ENCODE data around the gene DOK5.
"Not testable (repeated sequence)": the region's sequence is repeated elsewhere in the genome, so short reads cannot be mapped to it uniquely, and the experiment has no call there.

Gene DOK5

DNA sequence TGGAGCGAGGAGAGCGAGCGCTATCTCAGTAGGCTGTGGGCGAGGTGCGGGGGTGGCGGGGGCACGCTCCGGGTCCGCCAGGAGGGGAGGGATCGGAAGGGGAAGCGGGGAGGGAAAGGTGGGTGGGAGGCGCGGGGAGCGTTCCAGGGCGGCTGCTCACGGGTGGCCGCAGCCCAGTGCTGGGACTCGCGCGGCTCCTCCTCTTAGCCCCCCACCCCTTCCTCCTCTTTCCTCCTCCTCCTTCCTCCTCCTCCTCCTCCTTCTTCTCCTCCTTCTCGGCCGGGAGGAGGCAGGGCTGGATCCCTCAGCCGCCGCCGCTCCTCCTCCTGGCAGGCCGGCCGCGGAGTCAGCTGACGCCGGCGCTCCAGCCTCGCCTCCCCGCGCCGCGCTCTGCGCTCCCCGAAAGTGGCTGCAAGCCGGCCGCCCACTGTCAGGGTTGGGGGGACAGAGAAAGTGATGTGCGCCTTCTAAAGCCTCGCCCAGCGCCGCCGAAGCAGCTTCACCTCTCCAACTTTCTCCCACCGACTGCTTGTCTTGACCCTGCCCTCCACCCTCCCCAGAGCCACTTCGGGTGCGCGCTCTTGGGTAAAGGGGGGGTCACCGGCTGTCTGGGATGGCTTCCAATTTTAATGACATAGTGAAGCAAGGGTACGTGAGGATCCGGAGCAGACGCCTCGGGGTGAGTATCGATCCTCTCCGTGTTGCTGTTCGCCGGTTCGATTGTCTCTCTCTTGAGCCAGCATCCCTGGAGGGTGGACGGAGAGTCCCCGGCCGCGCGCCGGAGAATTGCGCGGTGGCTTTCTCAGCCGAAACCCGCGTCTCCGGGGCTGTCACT lies at the start of gene DOK5:
Gene DOK5 (plus strand): TSS at position 260 of the 835 bp plus-strand sequence. CDS start 354 bp downstream, at position 614.
- Mint-ChIP-seq H3K36me3 (ENCODE audit: insufficient read depth) (no peaks in the 10 kb centered on the region), H3K27me3 (peaks cover 54% of the 10 kb centered on the region), H3K9me3 (peaks cover 13% of the 10 kb centered on the region), H3K27ac (ENCODE audit: low read depth) (no peak within 1 kb of the TSS), H3K4me3 (no peak within 1 kb of the TSS), H3K4me1 (no peaks in the 10 kb centered on the region)
- ATAC-seq (replicated peaks; ENCODE audit: extremely low read depth, poor library complexity, severe bottlenecking) (no peak), DNase-seq (ENCODE audit: low spot score in 2 of 2) (no peak)

DNA sequence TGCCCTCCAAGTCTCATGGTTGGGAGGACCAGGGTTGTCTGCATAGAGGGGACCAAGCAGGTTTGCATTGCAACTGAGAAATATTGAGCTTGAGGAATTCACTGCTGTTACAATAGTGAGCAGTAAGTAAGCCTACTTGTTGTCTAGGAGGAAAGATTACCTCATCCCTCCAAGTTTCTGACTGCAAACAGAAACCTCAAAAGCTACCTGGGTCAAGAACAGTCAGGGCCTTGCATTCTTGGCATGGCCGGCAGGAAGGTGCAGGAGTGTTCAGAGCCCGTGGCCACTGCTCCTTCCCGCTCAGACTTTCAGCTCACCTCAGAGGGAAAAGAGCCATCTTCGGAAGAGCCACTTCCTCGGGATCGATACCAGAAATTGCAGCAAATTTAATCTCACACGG lies 46.0 kb upstream of the DOK5 start:
- Mint-ChIP-seq H3K36me3 (ENCODE audit: insufficient read depth) (no peaks in the 10 kb centered on the region), H3K27me3 (peaks cover 11% of the 10 kb centered on the region), H3K4me1 (no peaks in the 10 kb centered on the region), H3K4me3 (no peak overlapping the region), H3K9me3 (peaks cover 13% of the 10 kb centered on the region), H3K27ac (ENCODE audit: low read depth) (no peak overlapping the region)
- no peak for DNase-seq (ENCODE audit: low spot score in 2 of 2)
- ATAC-seq (replicated peaks; ENCODE audit: extremely low read depth, poor library complexity, severe bottlenecking): no peak

DNA sequence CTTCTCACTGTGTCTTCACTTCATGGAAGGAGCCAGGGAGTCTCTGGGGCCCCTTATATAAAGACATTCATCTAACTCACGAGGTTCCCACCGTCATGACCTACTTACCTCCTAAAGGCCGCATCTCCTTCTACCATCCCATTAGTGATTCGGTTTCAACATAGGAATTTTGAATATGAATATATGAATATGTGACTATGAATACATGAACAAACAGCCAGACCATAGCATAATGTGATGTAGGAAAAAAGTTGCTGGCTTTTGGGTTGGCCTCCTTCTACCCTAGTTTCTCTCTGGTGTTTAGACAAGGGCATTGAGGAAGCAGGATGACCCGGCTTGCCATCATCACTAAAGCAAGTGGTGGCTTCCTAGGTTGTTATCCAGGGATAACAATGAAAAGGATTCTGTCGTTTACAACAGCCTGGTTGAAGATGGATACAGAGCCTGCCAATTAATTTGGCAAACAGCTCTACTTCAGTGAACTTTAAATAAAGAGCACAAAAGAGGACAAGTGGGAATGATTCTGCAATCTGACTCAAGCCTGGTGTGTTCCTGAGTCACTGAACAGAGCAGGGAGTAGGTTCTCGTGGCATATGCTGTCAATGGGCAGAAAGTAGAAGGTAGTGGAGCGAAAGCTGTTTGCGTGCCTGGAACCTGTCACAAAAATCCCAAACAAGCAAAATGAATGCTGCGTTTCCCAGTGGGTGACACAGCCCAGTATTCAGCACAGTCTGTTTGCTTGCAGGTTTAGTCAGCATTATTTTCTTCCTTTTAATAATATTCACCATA lies 44.0 kb upstream of the DOK5 start:
- Mint-ChIP-seq H3K27me3 (peaks cover 7% of the 10 kb centered on the region), H3K9me3 (peaks cover 5% of the 10 kb centered on the region), H3K27ac (ENCODE audit: low read depth) (no peak overlapping the region), H3K4me3 (no peak overlapping the region), H3K4me1 (no peaks in the 10 kb centered on the region), H3K36me3 (ENCODE audit: insufficient read depth) (no peaks in the 10 kb centered on the region)
- ATAC-seq (replicated peaks; ENCODE audit: extremely low read depth, poor library complexity, severe bottlenecking): no peak
- DNase-seq (ENCODE audit: low spot score in 2 of 2): no peak

DNA sequence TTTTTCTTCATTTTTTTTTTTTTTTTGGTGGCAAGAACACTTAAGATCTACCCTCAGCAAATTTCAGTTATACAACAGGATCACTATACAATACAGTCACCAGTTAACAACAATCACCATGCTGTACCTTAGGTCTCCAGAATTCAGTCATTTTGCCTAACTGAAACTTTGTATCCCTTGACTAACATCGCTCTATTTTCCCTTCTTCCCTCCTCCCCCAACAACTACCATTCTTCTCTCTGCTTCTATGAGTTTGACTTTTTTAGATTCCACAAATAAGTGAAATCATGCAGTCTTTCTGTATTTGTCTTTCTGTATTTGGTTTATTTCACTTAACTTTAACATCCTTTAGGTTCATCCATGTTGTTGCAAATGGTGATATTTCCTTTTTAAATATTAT lies 42.4 kb upstream of the DOK5 start:
- Mint-ChIP-seq H3K9me3 (peaks cover 5% of the 10 kb centered on the region), H3K27ac (ENCODE audit: low read depth) (no peak overlapping the region), H3K27me3 (peaks cover 10% of the 10 kb centered on the region), H3K4me1 (no peaks in the 10 kb centered on the region), H3K4me3 (no peak overlapping the region), H3K36me3 (ENCODE audit: insufficient read depth) (no peaks in the 10 kb centered on the region)
- DNase-seq (ENCODE audit: low spot score in 2 of 2): no peak
- ATAC-seq (replicated peaks; ENCODE audit: extremely low read depth, poor library complexity, severe bottlenecking): no peak

DNA sequence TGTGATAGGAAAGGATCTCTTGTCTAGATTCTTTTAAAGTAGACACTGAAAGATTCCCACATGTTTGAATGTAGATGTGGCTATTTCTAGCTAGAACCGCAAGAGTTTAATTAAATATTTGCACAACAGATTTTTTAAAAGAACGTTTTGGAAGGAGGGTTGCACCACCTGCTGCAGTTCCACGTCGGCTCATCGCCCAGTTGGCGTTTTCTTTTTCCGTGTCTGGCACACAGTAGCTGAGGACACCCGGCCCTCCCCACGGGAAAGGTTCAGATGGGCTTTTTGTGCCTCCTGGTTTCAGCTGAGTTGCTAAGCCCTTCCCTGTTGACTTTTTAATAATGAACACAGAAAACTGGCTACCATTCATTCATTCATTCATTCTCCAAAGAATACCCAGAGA lies 41.8 kb upstream of the DOK5 start:
- H3K9me3 Mint-ChIP-seq: peaks cover 5% of the 10 kb centered on the region
- no peak for ATAC-seq (replicated peaks; ENCODE audit: extremely low read depth, poor library complexity, severe bottlenecking)
- no peaks in the 10 kb centered on the region for H3K4me1 Mint-ChIP-seq

DNA sequence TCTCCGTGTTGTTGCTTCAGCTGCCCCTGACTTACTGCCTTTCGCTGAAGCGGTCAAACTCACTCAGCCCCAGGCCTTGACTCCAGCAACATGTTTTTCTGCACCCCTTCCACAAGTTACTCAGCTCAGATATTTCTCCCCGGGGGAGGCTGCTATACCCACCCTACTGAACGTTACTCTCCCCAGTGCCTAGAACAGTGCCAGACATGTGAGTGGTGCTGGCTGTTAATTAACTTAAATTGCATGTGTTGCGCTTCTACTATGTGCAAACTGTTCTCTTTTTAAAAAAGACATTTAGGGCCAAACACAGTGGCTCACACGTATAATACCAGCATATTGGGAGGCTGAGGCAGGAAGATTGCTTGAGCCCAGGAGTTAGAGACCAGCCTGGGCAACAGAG lies 41.2 kb upstream of the DOK5 start:
- no peaks in the 10 kb centered on the region for H3K36me3 Mint-ChIP-seq (ENCODE audit: insufficient read depth)
- H3K27me3 Mint-ChIP-seq: peaks cover 10% of the 10 kb centered on the region
- H3K27ac Mint-ChIP-seq (ENCODE audit: low read depth): no peak overlapping the region
- peaks cover 5% of the 10 kb centered on the region for H3K9me3 Mint-ChIP-seq
- no peak for DNase-seq (ENCODE audit: low spot score in 2 of 2)
- no peak overlapping the region for H3K4me3 Mint-ChIP-seq
- no peak for ATAC-seq (replicated peaks; ENCODE audit: extremely low read depth, poor library complexity, severe bottlenecking)
- H3K4me1 Mint-ChIP-seq: no peaks in the 10 kb centered on the region

More for the DNA sequence above, 41.8 kb upstream of the DOK5 start:
- H3K36me3 Mint-ChIP-seq (ENCODE audit: insufficient read depth): no peaks in the 10 kb centered on the region
- no peak overlapping the region for H3K4me3 Mint-ChIP-seq
- peaks cover 10% of the 10 kb centered on the region for H3K27me3 Mint-ChIP-seq
- DNase-seq (ENCODE audit: low spot score in 2 of 2): no peak
- H3K27ac Mint-ChIP-seq (ENCODE audit: low read depth): no peak overlapping the region

DNA sequence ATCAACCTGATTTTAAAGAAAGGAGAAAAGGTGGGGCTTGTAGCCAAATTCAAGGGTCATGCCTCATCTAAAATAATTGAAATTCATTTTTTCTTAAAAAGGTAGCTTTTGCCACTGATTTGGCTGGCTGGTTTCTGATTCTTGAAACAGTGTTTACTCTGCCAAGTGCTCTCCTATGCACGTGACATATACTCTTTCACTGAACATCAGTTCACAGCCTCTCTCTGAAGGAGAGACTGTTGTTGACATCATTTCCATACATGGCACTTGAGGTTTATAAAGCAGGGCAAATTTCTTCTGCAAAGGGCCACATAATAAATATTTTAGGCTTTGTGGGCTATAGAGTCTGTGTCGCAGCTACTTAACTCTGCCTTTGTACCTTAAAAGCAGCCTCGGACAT lies 40.4 kb upstream of the DOK5 start:
- no peak for ATAC-seq (replicated peaks; ENCODE audit: extremely low read depth, poor library complexity, severe bottlenecking)

DNA sequence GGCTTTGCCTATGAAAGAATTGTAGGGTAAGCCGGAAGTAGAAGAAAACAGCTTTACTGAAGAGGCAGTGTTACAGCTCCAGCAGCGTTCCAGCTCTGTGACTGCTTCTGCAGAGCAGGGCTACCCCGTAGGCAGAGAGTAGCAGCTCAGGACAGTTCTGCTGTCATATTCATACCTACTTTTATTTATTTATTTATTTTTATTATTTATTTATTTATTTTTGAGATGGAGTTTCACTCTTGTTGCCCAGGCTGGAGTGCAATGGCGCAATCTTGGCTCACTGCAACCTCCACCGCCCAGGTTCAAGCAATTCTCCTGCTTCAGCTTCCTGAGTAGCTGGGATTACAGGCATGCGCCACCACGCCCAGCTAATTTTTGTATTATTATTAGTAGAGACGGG lies 39.0 kb upstream of the DOK5 start:
- H3K4me3 Mint-ChIP-seq; H3K9me3 Mint-ChIP-seq; ATAC-seq (replicated peaks; ENCODE audit: extremely low read depth, poor library complexity, severe bottlenecking); DNase-seq (ENCODE audit: low spot score in 2 of 2); H3K36me3 Mint-ChIP-seq (ENCODE audit: insufficient read depth); H3K4me1 Mint-ChIP-seq; H3K27ac Mint-ChIP-seq (ENCODE audit: low read depth); H3K27me3 Mint-ChIP-seq: not testable (repeated sequence)

More for the DNA sequence above, 40.4 kb upstream of the DOK5 start:
- Mint-ChIP-seq H3K27me3 (peaks cover 10% of the 10 kb centered on the region), H3K9me3 (peaks cover 5% of the 10 kb centered on the region), H3K4me3 (no peak overlapping the region), H3K36me3 (ENCODE audit: insufficient read depth) (no peaks in the 10 kb centered on the region), H3K4me1 (no peaks in the 10 kb centered on the region), H3K27ac (ENCODE audit: low read depth) (no peak overlapping the region)
- no peak for DNase-seq (ENCODE audit: low spot score in 2 of 2)

DNA sequence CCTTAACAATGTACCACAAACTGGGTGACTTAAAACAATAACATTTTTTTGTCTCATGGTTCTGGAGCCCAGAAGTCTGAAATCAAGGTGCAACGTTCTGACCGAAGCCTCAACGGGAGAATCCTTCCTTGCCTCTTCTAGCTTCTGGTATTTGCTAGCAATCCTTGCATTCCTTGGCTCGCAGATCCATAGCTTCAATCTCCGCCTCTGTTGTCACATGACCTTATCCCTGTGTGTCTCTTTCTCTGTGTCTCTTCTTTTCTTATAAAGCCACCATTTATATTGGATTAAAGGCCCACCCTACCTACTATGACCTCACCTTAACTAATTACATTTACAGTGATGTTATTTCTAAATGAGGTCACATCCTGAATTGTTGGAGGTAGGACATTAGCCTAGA lies 37.2 kb upstream of the DOK5 start:
- Mint-ChIP-seq H3K36me3 (ENCODE audit: insufficient read depth) (no peaks in the 10 kb centered on the region), H3K9me3 (peaks cover 5% of the 10 kb centered on the region), H3K27me3 (peaks cover 10% of the 10 kb centered on the region), H3K27ac (ENCODE audit: low read depth) (no peak overlapping the region), H3K4me3 (no peak overlapping the region), H3K4me1 (no peaks in the 10 kb centered on the region)
- DNase-seq (ENCODE audit: low spot score in 2 of 2): no peak
- ATAC-seq (replicated peaks; ENCODE audit: extremely low read depth, poor library complexity, severe bottlenecking): no peak

DNA sequence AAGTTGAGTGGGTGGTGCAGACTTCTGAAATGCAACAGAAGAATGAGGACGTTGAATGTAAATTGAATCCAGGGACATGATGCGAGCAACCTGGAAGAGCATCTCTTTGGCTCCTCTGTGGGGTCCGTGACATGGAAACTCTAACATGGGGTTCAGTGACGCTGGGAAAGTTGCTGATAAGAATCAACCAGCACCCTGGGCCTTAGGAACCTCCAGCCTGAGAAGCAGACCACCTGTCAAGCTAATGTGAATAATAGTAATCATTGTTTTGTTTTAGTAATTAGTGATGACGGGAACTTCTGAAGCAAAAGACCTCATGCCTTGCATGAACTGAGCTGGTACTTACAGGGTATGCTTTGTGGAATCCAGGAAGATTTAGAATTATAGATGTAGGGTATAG lies 25.2 kb upstream of the DOK5 start:
- H3K27ac Mint-ChIP-seq (ENCODE audit: low read depth): no peak overlapping the region
- no peaks in the 10 kb centered on the region for H3K27me3 Mint-ChIP-seq
- DNase-seq (ENCODE audit: low spot score in 2 of 2): no peak
- no peaks in the 10 kb centered on the region for H3K36me3 Mint-ChIP-seq (ENCODE audit: insufficient read depth)
- H3K4me1 Mint-ChIP-seq: no peaks in the 10 kb centered on the region
- no peak overlapping the region for H3K4me3 Mint-ChIP-seq
- no peak for ATAC-seq (replicated peaks; ENCODE audit: extremely low read depth, poor library complexity, severe bottlenecking)
- H3K9me3 Mint-ChIP-seq: no peaks in the 10 kb centered on the region

DNA sequence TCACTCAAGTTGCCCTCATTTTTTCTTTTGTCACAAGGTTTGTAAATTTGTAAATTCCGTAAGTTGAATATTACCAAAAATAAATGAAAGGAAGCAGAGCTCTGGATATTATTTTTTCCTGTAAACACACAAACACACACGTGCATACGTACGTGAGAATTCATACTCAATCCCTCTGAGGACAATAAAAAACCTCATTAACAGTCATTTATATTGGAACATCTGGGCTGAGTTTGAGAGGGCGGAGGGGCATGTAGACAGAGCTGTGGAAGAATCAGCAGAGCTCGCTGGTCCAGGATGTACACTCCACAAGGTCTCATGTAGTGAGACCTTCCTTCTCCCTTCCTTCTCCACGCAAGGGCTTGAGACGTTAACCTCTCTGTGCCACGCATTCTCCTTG lies 24.2 kb upstream of the DOK5 start:
- Mint-ChIP-seq H3K36me3 (ENCODE audit: insufficient read depth) (no peaks in the 10 kb centered on the region), H3K4me3 (no peak overlapping the region), H3K27ac (ENCODE audit: low read depth) (no peak overlapping the region), H3K9me3 (no peaks in the 10 kb centered on the region), H3K27me3 (no peaks in the 10 kb centered on the region), H3K4me1 (no peaks in the 10 kb centered on the region)
- DNase-seq (ENCODE audit: low spot score in 2 of 2) (no peak), ATAC-seq (replicated peaks; ENCODE audit: extremely low read depth, poor library complexity, severe bottlenecking) (no peak)

DNA sequence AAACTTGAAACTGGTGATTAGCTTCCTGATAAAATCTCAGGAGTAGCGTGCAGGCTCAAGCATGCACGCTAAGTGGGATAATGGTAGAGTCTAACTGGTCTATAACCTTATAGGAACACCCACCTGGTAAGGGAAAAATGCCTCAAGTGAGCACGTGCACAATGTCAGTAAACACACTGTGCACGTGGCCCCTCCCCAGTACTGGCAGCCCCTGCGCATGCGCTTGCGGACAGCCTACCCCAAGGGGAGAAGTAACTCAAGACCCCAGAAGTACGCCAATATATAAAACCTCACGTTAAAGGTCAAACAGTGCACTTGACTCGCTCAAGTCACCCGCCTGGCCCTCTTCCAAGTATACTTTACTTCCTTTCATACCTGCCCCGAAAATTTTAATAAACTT lies 23.1 kb upstream of the DOK5 start:
- H3K9me3 Mint-ChIP-seq: no peaks in the 10 kb centered on the region
- no peak for DNase-seq (ENCODE audit: low spot score in 2 of 2)
- no peak for ATAC-seq (replicated peaks; ENCODE audit: extremely low read depth, poor library complexity, severe bottlenecking)
- H3K27ac Mint-ChIP-seq (ENCODE audit: low read depth): no peak overlapping the region
- no peak overlapping the region for H3K4me3 Mint-ChIP-seq
- H3K36me3 Mint-ChIP-seq (ENCODE audit: insufficient read depth): no peaks in the 10 kb centered on the region
- no peaks in the 10 kb centered on the region for H3K4me1 Mint-ChIP-seq
- no peaks in the 10 kb centered on the region for H3K27me3 Mint-ChIP-seq

DNA sequence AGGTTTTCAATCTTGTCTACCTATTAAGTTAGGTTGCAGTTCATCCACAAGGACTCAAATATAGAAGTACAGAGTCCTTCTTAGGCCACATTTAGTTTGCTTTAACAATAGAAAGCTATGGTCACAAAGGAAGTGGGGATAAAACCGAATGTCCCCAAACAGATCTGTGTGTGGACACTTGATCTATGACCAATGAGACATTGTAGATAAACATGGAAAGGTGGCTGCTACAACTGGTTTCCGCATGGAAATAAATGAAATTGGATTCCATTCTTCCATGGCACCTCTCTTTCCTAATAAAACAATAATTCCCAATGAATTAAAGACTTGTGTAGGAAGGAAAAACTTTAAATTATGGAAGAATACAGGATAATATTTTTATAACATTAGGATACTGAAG lies 20.4 kb upstream of the DOK5 start:
- Mint-ChIP-seq H3K27ac (ENCODE audit: low read depth) (no peak overlapping the region), H3K36me3 (ENCODE audit: insufficient read depth) (no peaks in the 10 kb centered on the region)
- no peak for ATAC-seq (replicated peaks; ENCODE audit: extremely low read depth, poor library complexity, severe bottlenecking)

More for the DNA sequence above, 20.4 kb upstream of the DOK5 start:
- no peaks in the 10 kb centered on the region for H3K4me1 Mint-ChIP-seq
- H3K9me3 Mint-ChIP-seq: no peaks in the 10 kb centered on the region
- H3K27me3 Mint-ChIP-seq: no peaks in the 10 kb centered on the region
- no peak overlapping the region for H3K4me3 Mint-ChIP-seq
- no peak for DNase-seq (ENCODE audit: low spot score in 2 of 2)
